ENCODE results near the gene MAP3K10.

- TF ChIP-seq CTCF (IDR thresholded peaks at IDR 0.05) (no peak), POLR2A (IDR thresholded peaks at IDR 0.05) (no peak)
These were observed 15.4 kb upstream of the MAP3K10 start for GRCh38 chr19:40175820-40176219.

All from prostate gland (tissue), 2 donors.